Ovary (tissue), 9 donors: ENCODE measurements around the gene APBB1IP. TPM values are rescaled to one million over a fixed set of nuclear protein-coding genes. Genes with fewer than 3 reads are reported as not detected.

Source experiments
- DNase-seq, 5 donors: peaks; one replicate each; pipeline ENCODE4 v3.0.0-alpha.2; 2019 to 2020
- H3K27ac ChIP-seq, 2 donors: fragments of 200-600 bp; one replicate each; pipeline versions ENCODE4 v1.5.1 to v1.8.0; 2019 to 2022
- H3K27me3 ChIP-seq: fragments of 200-600 bp; one replicate; pipeline ENCODE4 v1.8.0; 2022
- H3K36me3 ChIP-seq: fragments of 200-600 bp; sonication (generic); one replicate; pipeline ENCODE4 v1.5.1; 2019
- H3K4me1 ChIP-seq: one replicate; pipeline ENCODE4 v1.8.1; 2013; ENCODE audit warnings: mild to moderate bottlenecking, moderate library complexity; ENCODE audit not compliant: insufficient read depth
- H3K4me3 ChIP-seq: fragments of 200-600 bp; sonication (generic); one replicate; pipeline ENCODE4 v1.5.1; 2017
- H3K9me3 ChIP-seq, 2 donors: fragments of 200-600 bp in 1 of 2; sonication (generic) in 1 of 2; one replicate each; pipeline versions ENCODE4 v1.5.1 to v1.8.1; 2013 to 2019; ENCODE audit warnings: mild to moderate bottlenecking in 1 of 2, moderate library complexity in 1 of 2
- CTCF ChIP-seq, 3 donors: fragments of 450-650 bp in 2 of 3; fragments of 200-600 bp in 1 of 3; IDR thresholded peaks; one replicate each; pipeline versions ENCODE4 v1.5.1 to v1.8.0; 2016 to 2022; ENCODE audit warnings: antibody characterized with exemption in 3 of 3, mild to moderate bottlenecking in 1 of 3
- EP300 ChIP-seq: sonication (generic); formaldehyde crosslinking; IDR thresholded peaks from one replicate; pipeline ENCODE4 v1.6.1; 2017; ENCODE audit warnings: antibody characterized with exemption
- POLR2A ChIP-seq: fragments of 450-650 bp; IDR thresholded peaks from one replicate; pipeline ENCODE4 v1.6.1; 2017; ENCODE audit warnings: antibody characterized with exemption, mild to moderate bottlenecking, moderate library complexity
- WGBS, 3 donors: extraction: QIAGEN DNeasy Blood & Tissue Kit in 1 of 3; methylation state at CpG; one replicate each; pipeline versions ENCODE4 v1.1.5 to v1.1.7; 2013 to 2017; 5-methylcytosine and 5-hydroxymethylcytosine counted together
- intact Hi-C, 4 donors: fragments of 100-400 bp; cut with DNase I; formaldehyde crosslinking; loops; one replicate each; pipeline versions ENCODE4 v1.11.0 to v1.15.1; 2022 to 2023
- polyA plus RNA-seq, 2 donors: library from polyadenylated mRNA; stranded (reverse); fragments of 200-250 nt in 1 of 2; fragments of 350-450 nt in 1 of 2; fragmentation: Illumina TruSeq in 1 of 2; extraction: RNeasy Lipid Tissue Mini Kit (QIAGEN cat#74804) in 1 of 2; gene quantifications; one replicate each; pipeline ENCODE4 v1.2.3, GENCODE V29; 2013 to 2014
- total RNA-seq, 7 donors: library from RNA; depleted of rRNA in 2 of 7; stranded (reverse); fragments of >200 nt in 2 of 7; fragmentation: NEBNext Ultra II Directional in 3 of 7; extraction: Animal tissue kit (Norgen Biotek cat#: 25700) in 3 of 7; gene quantifications; one replicate each; pipeline versions ENCODE4 v1.1.0 to v1.2.4, GENCODE V29; 2016 to 2023
- donor health status: DM: no; HTN: no; CAD: no; lungs with moderate emphysema.
- donor health status: DM: no; HTN: no; CAD: no.
- donor health status: Bipolar disorder and iron deficiency.
- donor health status: DM: yes; HTN: yes; CAD: no.
- donor health status: DM: no; HTN: no; CAD: no.
- donor health status: DM: yes; HTN: yes; CAD: no.

The APBB1IP gene
- total and polyA plus RNA-seq, 9 donors = 0.64 to 10.2 (median 1.8) TPM

GRCh38 chr10:26528715-26529393 is 90.7 kb downstream of the APBB1IP start:
- no peak for DNase-seq
- Histone ChIP-seq H3K27ac (no peak overlapping the region), H3K9me3 (no peaks in the 10 kb centered on the region), H3K36me3 (no peaks in the 10 kb centered on the region), H3K27me3 (no peaks in the 10 kb centered on the region), H3K4me3 (no peak overlapping the region), H3K4me1 (no peaks in the 10 kb centered on the region)
- TF ChIP-seq POLR2A (no peak), EP300 (no peak)
- WGBS, 3 donors = 85 to 86% (median 85%) methylated on average over 10 of the region's 10 CpGs
- intact Hi-C loops = no loop called here

DNA sequence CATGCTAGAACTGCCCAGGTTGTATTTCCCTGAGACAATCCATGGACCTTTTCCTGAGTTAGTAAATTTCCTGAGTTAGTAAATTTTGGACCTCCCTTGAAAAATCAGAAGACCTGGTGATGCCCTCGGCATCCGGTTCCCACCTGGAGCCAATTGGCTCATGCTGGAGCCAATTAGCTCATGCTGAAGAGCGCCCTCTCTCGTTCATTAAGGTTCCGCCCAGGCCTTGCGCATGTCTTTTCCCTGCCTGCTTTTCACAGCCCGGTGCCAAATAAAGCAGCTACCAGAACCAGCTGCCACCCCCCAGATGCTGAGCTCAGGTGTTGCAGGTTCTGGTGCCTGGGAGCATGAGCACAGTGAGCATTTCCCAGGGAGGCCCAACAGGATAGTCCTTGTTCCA is 96.2 kb downstream of the APBB1IP start:
- no peak for TF ChIP-seq CTCF (IDR thresholded peaks at IDR 0.05)
- no peak for TF ChIP-seq POLR2A
- no peak for TF ChIP-seq EP300
- H3K27me3 ChIP-seq = no peaks in the 10 kb centered on the region
- no peak for DNase-seq
- intact Hi-C loops = no loop called here
- no peaks in the 10 kb centered on the region for H3K9me3 ChIP-seq
- no peak overlapping the region for H3K4me3 ChIP-seq
- no peaks in the 10 kb centered on the region for H3K36me3 ChIP-seq
- no peaks in the 10 kb centered on the region for H3K4me1 ChIP-seq
- 70 to 75% (median 75%) methylated on average over 7 of the region's 7 CpGs for WGBS, 3 donors
- no peak overlapping the region for H3K27ac ChIP-seq

DNA sequence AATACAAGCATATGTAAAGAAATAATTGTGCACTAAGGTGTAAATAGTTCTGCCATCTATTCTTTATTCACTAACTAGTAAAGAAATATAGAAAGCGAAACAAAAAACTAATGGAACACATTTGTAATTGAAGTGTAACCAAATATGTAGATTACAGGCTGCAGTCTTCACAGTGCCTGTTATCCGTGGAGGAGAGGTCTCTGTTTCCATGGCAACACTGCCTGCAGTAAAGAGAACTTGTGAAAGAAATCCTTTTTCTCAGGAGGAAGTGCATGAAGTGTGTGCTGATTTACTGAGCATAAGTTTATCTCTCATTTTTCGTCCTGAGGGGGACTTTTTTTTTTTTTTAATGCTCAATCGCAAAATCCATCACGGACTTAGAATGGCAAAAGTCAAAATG is 102.5 kb downstream of the APBB1IP start:
- TF ChIP-seq POLR2A = no peak
- TF ChIP-seq CTCF (IDR thresholded peaks at IDR 0.05) = no peak
- TF ChIP-seq EP300 = no peak
- H3K27ac ChIP-seq = no peak overlapping the region
- no peaks in the 10 kb centered on the region for H3K36me3 ChIP-seq
- H3K4me1 ChIP-seq = no peaks in the 10 kb centered on the region
- H3K9me3 ChIP-seq = no peaks in the 10 kb centered on the region
- H3K27me3 ChIP-seq = no peaks in the 10 kb centered on the region
- no peak for DNase-seq
- WGBS, 3 donors = 34 to 38% (median 37%) methylated on average over 5 of the region's 5 CpGs
- no peak overlapping the region for H3K4me3 ChIP-seq
- intact Hi-C loops = no loop called here

- TF ChIP-seq EP300 = no peak
- no peak for TF ChIP-seq CTCF (IDR thresholded peaks at IDR 0.05)
- Histone ChIP-seq H3K4me3 (no peak overlapping the region), H3K4me1 (no peaks in the 10 kb centered on the region), H3K27me3 (no peaks in the 10 kb centered on the region), H3K36me3 (no peaks in the 10 kb centered on the region), H3K9me3 (no peaks in the 10 kb centered on the region), H3K27ac (no peak overlapping the region)
- no peak for DNase-seq
- WGBS, 3 donors = 74 to 81% (median 75%) methylated on average over 7 of the region's 7 CpGs
- intact Hi-C loops = no loop called here
These were observed 105.6 kb downstream of the APBB1IP start for GRCh38 chr10:26543567-26544306.

DNA sequence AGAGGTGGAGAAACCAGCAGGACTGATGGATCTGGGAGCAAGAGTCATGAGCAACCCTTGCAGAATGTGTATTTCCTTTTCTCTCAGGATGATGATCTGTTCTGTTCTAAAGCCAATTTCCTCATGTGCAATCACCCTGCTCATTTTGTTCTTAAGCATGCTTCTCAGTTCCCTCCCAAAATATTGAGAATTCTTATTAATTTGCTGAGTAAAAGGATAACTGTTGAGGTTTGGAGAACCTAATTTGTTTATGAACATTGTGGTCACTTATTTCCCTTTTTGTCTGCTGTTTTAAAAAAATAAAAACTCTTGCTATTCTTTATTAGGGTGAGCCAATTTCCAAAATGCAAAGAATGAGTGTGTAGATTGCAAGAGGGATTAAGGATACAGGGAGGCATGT is 106.8 kb downstream of the APBB1IP start:
- H3K36me3 ChIP-seq = no peaks in the 10 kb centered on the region

More for the DNA sequence above, 106.8 kb downstream of the APBB1IP start:
- no peaks in the 10 kb centered on the region for H3K4me1 ChIP-seq
- DNase-seq = no peak
- TF ChIP-seq POLR2A (no peak), CTCF (IDR thresholded peaks at IDR 0.05) (no peak), EP300 (no peak)
- H3K27ac ChIP-seq = no peak overlapping the region
- no peaks in the 10 kb centered on the region for H3K27me3 ChIP-seq
- no peak overlapping the region for H3K4me3 ChIP-seq
- intact Hi-C loops = no loop called here
- H3K9me3 ChIP-seq = no peaks in the 10 kb centered on the region
